H1 (cell line): ENCODE results near the gene STAP2. TPM values are rescaled to one million over a fixed set of nuclear protein-coding genes. Genes with fewer than 3 reads are reported as not detected.
A peak's percentile ranks its signal among the peaks of the same experiment; 100 is the strongest.

Experiments used
- CTCF ChIA-PET: fragments of 300-600 bp; sonication (Branson Sonifier 250); formaldehyde crosslinking; loops from one replicate; lab custom pipeline; 2021; ENCODE audit not compliant: partially characterized antibody; lab: Charles Lee
- POLR2A ChIA-PET: fragments of 300-600 bp; sonication (Branson Sonifier 250); formaldehyde crosslinking; loops from one replicate; lab custom pipeline; 2021; ENCODE audit warnings: inconsistent platforms; ENCODE audit not compliant: partially characterized antibody; lab: Charles Lee
- DNase-seq, 2 experiments: peaks; one replicate each; pipeline versions ENCODE4 v3.0.0 to v3.0.0-alpha.2; 2010 to 2022; ENCODE audit warnings: low spot score in 2 of 2, low read depth in 1 of 2, mixed read lengths in 1 of 2
- FAIRE-seq: peaks from 2 replicates; lab custom pipeline; 2011; peaks lifted over from hg19 to GRCh38; lab: Jason Lieb, UNC
- H2AFZ ChIP-seq: 2 replicates; pipeline ENCODE4 v1.8.1; 2012; ENCODE audit warnings: low read length, inconsistent platforms
- H2AK5ac ChIP-seq: 2 replicates; pipeline ENCODE4 v1.6.1; 2013; ENCODE audit warnings: low read depth, low read length
- H2BK120ac ChIP-seq: replicated peaks from 2 replicates; pipeline ENCODE3; 2013; ENCODE audit warnings: low read depth, low read length, inconsistent platforms
- H2BK12ac ChIP-seq: 2 replicates; pipeline ENCODE4 v1.6.1; 2013; ENCODE audit warnings: low read depth, low read length
- H2BK15ac ChIP-seq: 2 replicates; pipeline ENCODE4 v1.6.1; 2013; ENCODE audit warnings: low read length
- H2BK20ac ChIP-seq: 2 replicates; pipeline ENCODE4 v1.6.1; 2013; ENCODE audit warnings: low read length
- H2BK5ac ChIP-seq: 2 replicates; pipeline ENCODE4 v1.6.1; 2013; ENCODE audit warnings: low read depth, low read length
- H3K14ac ChIP-seq: 2 replicates; pipeline ENCODE4 v1.6.1; 2013; ENCODE audit warnings: inconsistent platforms; ENCODE audit not compliant: insufficient read length
- H3K18ac ChIP-seq: 2 replicates; pipeline ENCODE4 v1.6.1; 2013; ENCODE audit warnings: low read length; ENCODE audit errors: extremely low read depth
- H3K23ac ChIP-seq: 2 replicates; pipeline ENCODE4 v1.6.1; 2013; ENCODE audit warnings: inconsistent platforms; ENCODE audit not compliant: insufficient read length
- H3K23me2 ChIP-seq: 2 replicates; pipeline ENCODE4 v1.6.1; 2013; ENCODE audit warnings: low read depth, low read length
- H3K27ac ChIP-seq: 2 replicates; pipeline ENCODE4 v1.6.1; 2011; ENCODE audit warnings: low read depth, low read length, inconsistent platforms
- H3K27me3 ChIP-seq, 4 experiments: replicated peaks in 1 of 4; 1 replicate in 1 of 4; 2 replicates in 3 of 4; pipeline versions ENCODE4 v1.6.1 to v1.8.1; 2011 to 2013; ENCODE audit warnings: low read length in 3 of 4, mild to moderate bottlenecking in 3 of 4, inconsistent platforms in 2 of 4, mixed read lengths in 2 of 4, moderate library complexity in 1 of 4; ENCODE audit not compliant: control insufficient read depth in 3 of 4, insufficient read depth in 3 of 4; ENCODE audit errors: extremely low read depth in 1 of 4
- H3K36me3 ChIP-seq, 4 experiments: 2 replicates each; pipeline versions ENCODE4 v1.6.1 to v1.8.1; 2011 to 2013; ENCODE audit warnings: mild to moderate bottlenecking in 4 of 4, low read length in 3 of 4, moderate library complexity in 2 of 4, control low read depth in 1 of 4, inconsistent platforms in 1 of 4; ENCODE audit not compliant: insufficient read depth in 4 of 4, control insufficient read depth in 2 of 4
- H3K4ac ChIP-seq: replicated peaks from 2 replicates; pipeline ENCODE3; 2013; ENCODE audit warnings: low read length, low read depth, mixed read lengths, inconsistent platforms; ENCODE audit not compliant: insufficient read length
- H3K4me1 ChIP-seq, 4 experiments: replicated peaks in 1 of 4; 1 replicate in 1 of 4; 2 replicates in 3 of 4; pipeline versions ENCODE4 v1.6.1 to v1.8.1; 2011 to 2013; ENCODE audit warnings: low read length in 3 of 4, inconsistent platforms in 2 of 4, mixed read lengths in 1 of 4; ENCODE audit not compliant: insufficient read depth in 4 of 4, control insufficient read depth in 3 of 4
- H3K4me2 ChIP-seq, 2 experiments: 2 replicates each; pipeline versions ENCODE4 v1.6.1 to v1.8.1; 2011 to 2013; ENCODE audit warnings: low read depth in 2 of 2, low read length in 2 of 2, control low read depth in 1 of 2, inconsistent platforms in 1 of 2, mild to moderate bottlenecking in 1 of 2; ENCODE audit not compliant: insufficient read depth in 1 of 2
- H3K4me3 ChIP-seq, 4 experiments: fragments of 200-600, 300-600 bp in 1 of 4; sonication (generic), shearing (Covaris generic), sonication (Bioruptor Twin) in 1 of 4; 2 replicates each; pipeline versions ENCODE4 v1.5.1 to v1.8.1; 2011 to 2016; ENCODE audit warnings: low read length in 4 of 4, low read depth in 3 of 4, control low read depth in 2 of 4, inconsistent platforms in 2 of 4, mild to moderate bottlenecking in 2 of 4, mixed read lengths in 1 of 4, moderate library complexity in 1 of 4; ENCODE audit not compliant: insufficient read depth in 2 of 4; ENCODE audit errors: extremely low read depth in 1 of 4
- H3K56ac ChIP-seq: replicated peaks from 2 replicates; pipeline ENCODE3; 2013; ENCODE audit warnings: low read depth, mild to moderate bottlenecking, mixed read lengths, low read length, inconsistent platforms; ENCODE audit not compliant: insufficient read length
- H3K79me1 ChIP-seq: 2 replicates; pipeline ENCODE4 v1.6.1; 2013; ENCODE audit warnings: low read depth, low read length, control low read depth
- H3K79me2 ChIP-seq, 2 experiments: 2 replicates each; pipeline versions ENCODE4 v1.6.1 to v1.8.1; 2012 to 2013; ENCODE audit warnings: low read length in 2 of 2, mild to moderate bottlenecking in 2 of 2, inconsistent platforms in 1 of 2; ENCODE audit not compliant: insufficient read depth in 2 of 2, control insufficient read depth in 1 of 2
- H3K9ac ChIP-seq, 4 experiments: replicated peaks in 1 of 4; 1 replicate in 1 of 4; 2 replicates in 3 of 4; pipeline versions ENCODE4 v1.6.1 to v1.8.1; 2011 to 2013; ENCODE audit warnings: low read depth in 3 of 4, low read length in 3 of 4, control low read depth in 2 of 4, mild to moderate bottlenecking in 2 of 4, moderate library complexity in 2 of 4, inconsistent platforms in 1 of 4; ENCODE audit errors: extremely low read depth in 1 of 4
- H3K9me3 ChIP-seq, 2 experiments: 2 replicates each; pipeline versions ENCODE4 v1.6.1 to v1.8.1; 2012 to 2013; ENCODE audit warnings: mild to moderate bottlenecking in 2 of 2, moderate library complexity in 2 of 2, control low read depth in 1 of 2, inconsistent platforms in 1 of 2, low read depth in 1 of 2, low read length in 1 of 2, mixed read lengths in 1 of 2; ENCODE audit not compliant: insufficient read depth in 2 of 2
- H4K20me1 ChIP-seq, 2 experiments: replicated peaks in 1 of 2; 2 replicates each; pipeline versions ENCODE3 to v1.8.1; 2011 to 2013; ENCODE audit warnings: inconsistent platforms in 2 of 2, low read length in 2 of 2, mild to moderate bottlenecking in 1 of 2; ENCODE audit not compliant: insufficient read depth in 2 of 2, control insufficient read depth in 1 of 2
- H4K5ac ChIP-seq: 2 replicates; pipeline ENCODE4 v1.6.1; 2013; ENCODE audit warnings: low read length, low read depth, mixed read lengths, inconsistent platforms; ENCODE audit not compliant: insufficient read length
- H4K8ac ChIP-seq: 2 replicates; pipeline ENCODE4 v1.8.0; 2013; ENCODE audit warnings: mild to moderate bottlenecking, moderate library complexity, low read length, inconsistent platforms; ENCODE audit not compliant: insufficient read depth; ENCODE audit errors: extremely low read depth
- H4K91ac ChIP-seq: replicated peaks from 2 replicates; pipeline ENCODE3; 2013; ENCODE audit warnings: low read length, mixed read lengths, inconsistent platforms; ENCODE audit not compliant: insufficient read length
- BCL11A ChIP-seq, 2 experiments: IDR thresholded peaks; one replicate each; pipeline ENCODE4 v1.6.1; 2011; ENCODE audit warnings: low read depth in 2 of 2, low read length in 2 of 2, mild to moderate bottlenecking in 2 of 2
- CBX8 ChIP-seq: fragments of 300-800, 300-1000 bp; sonication (generic); IDR thresholded peaks from 2 replicates; pipeline ENCODE4 v1.7.1; 2016; ENCODE audit warnings: low read depth, low read length, borderline replicate concordance
- CTBP2 ChIP-seq: IDR thresholded peaks from 2 replicates; pipeline ENCODE4 v1.7.0; 2011; ENCODE audit warnings: borderline replicate concordance, mild to moderate bottlenecking, moderate library complexity, mixed read lengths, low read length; ENCODE audit not compliant: insufficient read depth, insufficient read length
- GTF2F1 ChIP-seq: IDR thresholded peaks from 2 replicates; pipeline ENCODE4 v1.6.1; 2012; ENCODE audit warnings: low read depth, low read length, improper control_type of control experiment, borderline replicate concordance
- JUN ChIP-seq: IDR thresholded peaks from 2 replicates; pipeline ENCODE4 v1.6.1; 2011; ENCODE audit warnings: low read depth, mild to moderate bottlenecking, improper control_type of control experiment, low read length
- SP1 ChIP-seq: IDR thresholded peaks from 2 replicates; pipeline ENCODE4 v1.6.1; 2011; ENCODE audit warnings: low read depth, low read length
- TCF12 ChIP-seq: IDR thresholded peaks from 2 replicates; pipeline ENCODE4 v1.6.1; 2011; ENCODE audit warnings: low read depth, mild to moderate bottlenecking, low read length
- WGBS, 2 experiments: shearing (Covaris generic) in 1 of 2; methylation state at CpG; one replicate each; pipeline versions ENCODE4 v1.1.6 to v1.1.7; 2013 to 2015; ENCODE audit warnings: low lambda C conversion rate in 2 of 2, mixed read lengths in 2 of 2, inconsistent platforms in 1 of 2, low coverage in 1 of 2, missing lambda C conversion rate in 1 of 2; ENCODE audit not compliant: insufficient replicate concordance in 2 of 2, insufficient coverage in 1 of 2, insufficient read length in 1 of 2; ENCODE audit errors: extremely low coverage in 1 of 2, missing lambda C conversion rate in 1 of 2; 5-methylcytosine and 5-hydroxymethylcytosine counted together
- polyA plus RNA-seq, 7 experiments: library from polyadenylated mRNA; depleted of rRNA in 3 of 7; stranded (reverse) in 5 of 7; unstranded in 2 of 7; fragments of >200 nt in 5 of 7; fragments of 200-250 nt in 2 of 7; gene quantifications; 1 replicate in 5 of 7; 2 replicates in 1 of 7; 4 replicates in 1 of 7; pipeline versions ENCODE4 v1.2.1 to v1.2.3, GENCODE V29; 2011 to 2013; ENCODE audit warnings: missing spikeins in 2 of 7, mixed read lengths in 2 of 7
- total RNA-seq: library from RNA; stranded (reverse); fragmentation: NEBNext Ultra II Directional; extraction: Animal tissue kit (Norgen Biotek cat#: 25700); gene quantifications from 2 replicates; pipeline ENCODE4 v1.2.1, GENCODE V29; 2021

The STAP2 gene
- total and polyA plus RNA-seq, 2 of the 8 experiments (the other 6 are each of a cell fraction or from before 2014, with no cell fraction given) = 15.3 to 37.3 TPM

DNA sequence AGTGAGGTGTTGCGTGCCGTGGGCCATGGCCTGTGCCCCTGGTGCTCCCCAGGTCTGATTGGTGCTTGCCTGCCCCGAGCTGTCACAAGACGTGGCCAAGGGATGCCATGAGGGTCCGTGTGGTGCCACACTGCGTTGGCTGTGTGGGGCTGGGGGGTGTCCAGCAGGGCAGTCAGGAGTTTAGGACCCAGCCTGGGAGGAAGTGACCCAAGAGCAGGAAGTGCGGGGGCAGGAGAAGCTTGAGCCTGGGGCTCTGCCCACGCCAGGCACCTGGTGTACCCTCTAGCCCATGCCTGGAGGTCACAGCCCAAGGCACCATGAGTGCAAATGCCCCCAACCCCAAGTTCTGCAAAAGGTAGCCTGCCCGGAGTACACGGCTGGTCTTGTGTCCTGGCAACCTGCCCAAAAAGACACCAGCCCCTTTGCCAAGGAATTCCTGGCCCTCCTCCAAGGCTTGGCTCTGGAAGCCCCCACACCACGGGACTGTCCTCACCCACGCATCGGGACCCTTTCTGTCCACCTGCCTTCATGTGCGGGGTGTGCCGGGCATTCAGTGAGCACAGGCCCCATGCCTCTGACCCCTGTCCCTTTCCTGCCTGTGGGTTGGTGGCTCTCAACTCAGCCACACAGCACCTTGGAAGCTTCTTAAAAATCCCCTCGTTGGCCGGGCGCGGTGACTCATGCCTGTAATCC lies 29.6 kb upstream of the STAP2 start:
- DNase-seq = peak in 1 of 2 experiments; percentile 45
- ChIA-PET POLR2A (interaction anchor here (0.7 to 13.0 kb wide), 4 partner anchors 10 to 960 kb away, joined by 3 to 72 read pairs (median 4); partner anchors contain the start of gene MPND), CTCF (interaction anchor here (0.7 to 1.8 kb wide), 4 partner anchors 16 to 233 kb away, joined by 3 to 9 read pairs (median 3); partner anchors contain the start of gene SH3GL1)
- Histone ChIP-seq H2BK12ac (0 out of 2 replicates have a peak overlapping the region, but pooled peaks have one; percentile 1), H4K91ac (peak overlapping the region; percentile 17), H3K79me2 (peaks cover 0 to 8% of the 10 kb centered on the region in 2 experiments; a peak in 1 of 4 replicates), H3K27me3 (no peaks in the 10 kb centered on the region), H3K9ac (no peak overlapping the region; a peak in 2 of 7 replicates), H2AK5ac (no peak overlapping the region), H2BK120ac (no peak overlapping the region), H3K4me3 (no peak overlapping the region), H4K8ac (no peak overlapping the region), H3K23me2 (no peaks in the 10 kb centered on the region), H3K4ac (peak overlapping the region; percentile 25), H4K20me1 (peaks cover 25 to 44% of the 10 kb centered on the region in 2 experiments), H3K79me1 (peaks cover 30% of the 10 kb centered on the region), H3K56ac (no peak overlapping the region), H3K4me1 (peaks cover 0 to 14% (median 9%) of the 10 kb centered on the region in 4 experiments; a peak in 5 of 7 replicates), H3K27ac (no peak overlapping the region), H2BK15ac (no peak overlapping the region), H3K23ac (no peak overlapping the region), H3K18ac (peak overlapping the region; percentile 32; the same call in 1 of the 2 replicates), H2BK20ac (no peak overlapping the region), H3K14ac (no peak overlapping the region), H3K4me2 (no peak overlapping the region), H3K36me3 (peaks cover 6 to 15% (median 7%) of the 10 kb centered on the region in 4 experiments; a peak in 5 of 8 replicates), H4K5ac (no peak overlapping the region), H2AFZ (no peak overlapping the region), H3K9me3 (no peaks in the 10 kb centered on the region), H2BK5ac (peak overlapping the region; percentile 49)
- no peak for FAIRE-seq
- 88% methylated on average over 18 of the region's 19 CpGs; no CpG with 5 or more reads in 1 of the 2 experiments for WGBS, 2 experiments
- TF ChIP-seq SP1 (no peak), JUN (no peak), TCF12 (no peak), CTBP2 (no peak), CBX8 (no peak), GTF2F1 (no peak), BCL11A (IDR thresholded peaks at IDR 0.05; ENCODE audit: low read depth in 2 of 2, low read length in 2 of 2) (no peak)
